HEK293 (cell line): ENCODE data around the gene UFC1.

Experiments used
- CTCF ChIA-PET: fragments of 350-600 bp; formaldehyde crosslinking; extraction: SDS; loops from one replicate; lab custom pipeline; 2021; ENCODE audit warnings: antibody characterized with exemption; lab: Yijun Ruan, JAX
- POLR2A ChIA-PET: fragments of 300-600 bp; formaldehyde crosslinking; extraction: SDS; loops from one replicate; lab custom pipeline; 2020; ENCODE audit warnings: antibody characterized with exemption, inconsistent platforms; lab: Yijun Ruan, JAX
- H3K27ac ChIP-seq: fragments of 200-500 bp; sonication (Bioruptor generic); 2 replicates; pipeline ENCODE4 v1.5.1; 2014; ENCODE audit warnings: low read depth, low read length, control low read depth, inconsistent platforms; ENCODE audit errors: extremely low read depth
- H3K36me3 ChIP-seq, 2 experiments: fragments of 200-500 bp in 1 of 2; sonication (Bioruptor generic) in 1 of 2; 1 replicate in 1 of 2; 2 replicates in 1 of 2; pipeline ENCODE4 v1.5.1; 2014 to 2017; ENCODE audit warnings: inconsistent platforms in 2 of 2, low read length in 2 of 2; ENCODE audit not compliant: control insufficient read depth in 2 of 2, insufficient read depth in 1 of 2
- H3K4me1 ChIP-seq: fragments of 200-500 bp; sonication (Bioruptor generic); 2 replicates; pipeline ENCODE4 v1.5.1; 2014; ENCODE audit warnings: mild to moderate bottlenecking, low read length, inconsistent platforms; ENCODE audit not compliant: control insufficient read depth, insufficient read depth
- H3K4me3 ChIP-seq: 2 replicates; pipeline ENCODE4 v1.5.1; 2011; ENCODE audit warnings: low read depth, mild to moderate bottlenecking, control low read depth, low read length, moderate library complexity
- H3K9me3 ChIP-seq: fragments of 200-500 bp; sonication (Bioruptor generic); 2 replicates; pipeline ENCODE4 v1.5.1; 2014; ENCODE audit warnings: low read depth, low read length, inconsistent platforms; ENCODE audit not compliant: control insufficient read depth, insufficient read depth
- BCL11A ChIP-seq: fragments of 450-650 bp; formaldehyde crosslinking; IDR thresholded peaks from 2 replicates; pipeline ENCODE4 v1.5.1; 2016; ENCODE audit warnings: low read depth, missing biosample characterization, missing genetic modification characterization
- HOXD13 ChIP-seq: sonication (generic); formaldehyde crosslinking; IDR thresholded peaks from 2 replicates; pipeline ENCODE4 v1.8.0; 2022; ENCODE audit warnings: missing genetic modification reagents, borderline replicate concordance
- IKZF3 ChIP-seq: fragments of 450-650 bp; IDR thresholded peaks from 2 replicates; pipeline ENCODE4 v1.5.0; 2018; ENCODE audit warnings: missing biosample characterization, mild to moderate bottlenecking, missing genetic modification characterization, moderate library complexity
- INSM2 ChIP-seq: fragments of 450-650 bp; formaldehyde crosslinking; IDR thresholded peaks from 2 replicates; pipeline ENCODE4 v1.5.1; 2016; ENCODE audit warnings: missing biosample characterization, missing genetic modification characterization
- KLF17 ChIP-seq: fragments of 450-650 bp; formaldehyde crosslinking; IDR thresholded peaks from 2 replicates; pipeline ENCODE4 v1.5.1; 2016; ENCODE audit warnings: missing biosample characterization, missing genetic modification characterization
- MYNN ChIP-seq: fragments of 450-650 bp; formaldehyde crosslinking; IDR thresholded peaks from 2 replicates; pipeline ENCODE4 v1.5.1; 2016; ENCODE audit warnings: missing biosample characterization, missing genetic modification characterization, borderline replicate concordance
- PBX3 ChIP-seq: sonication (generic); formaldehyde crosslinking; IDR thresholded peaks from 2 replicates; pipeline ENCODE4 v1.8.1; 2022; ENCODE audit warnings: mild to moderate bottlenecking, moderate library complexity, missing genetic modification reagents
- PRDM10 ChIP-seq: fragments of 450-650 bp; formaldehyde crosslinking; IDR thresholded peaks from 2 replicates; pipeline ENCODE4 v1.5.1; 2016; ENCODE audit warnings: missing biosample characterization, missing genetic modification characterization
- SALL2 ChIP-seq: fragments of 450-650 bp; formaldehyde crosslinking; IDR thresholded peaks from 2 replicates; pipeline ENCODE4 v1.5.0; 2017; ENCODE audit warnings: missing biosample characterization, mild to moderate bottlenecking, missing genetic modification characterization, borderline replicate concordance
- SCRT1 ChIP-seq: fragments of 450-650 bp; formaldehyde crosslinking; IDR thresholded peaks from 2 replicates; pipeline ENCODE4 v1.5.1; 2016; ENCODE audit warnings: missing biosample characterization, missing genetic modification characterization, borderline replicate concordance
- SCRT2 ChIP-seq: fragments of 450-650 bp; formaldehyde crosslinking; IDR thresholded peaks from 2 replicates; pipeline ENCODE4 v1.5.1; 2016; ENCODE audit warnings: missing biosample characterization, missing genetic modification characterization
- SETDB1 ChIP-seq: IDR thresholded peaks from one replicate; pipeline ENCODE4 v1.6.1; 2017; ENCODE audit warnings: mild to moderate bottlenecking, low read length, moderate library complexity, mixed read lengths; ENCODE audit not compliant: insufficient read length
- ZNF146 ChIP-seq: fragments of 450-650 bp; formaldehyde crosslinking; IDR thresholded peaks from 2 replicates; pipeline ENCODE4 v1.5.1; 2016; ENCODE audit warnings: missing biosample characterization, missing genetic modification characterization
- ZNF202 ChIP-seq: fragments of 450-650 bp; formaldehyde crosslinking; IDR thresholded peaks from 2 replicates; pipeline ENCODE4 v1.5.1; 2016; ENCODE audit warnings: missing biosample characterization, missing genetic modification characterization, borderline replicate concordance
- ZNF214 ChIP-seq: fragments of 450-650 bp; formaldehyde crosslinking; IDR thresholded peaks from 2 replicates; pipeline ENCODE4 v1.5.1; 2017; ENCODE audit warnings: missing biosample characterization, mild to moderate bottlenecking, missing genetic modification characterization, borderline replicate concordance
- ZNF302 ChIP-seq: fragments of 450-650 bp; formaldehyde crosslinking; IDR thresholded peaks from 2 replicates; pipeline ENCODE4 v1.5.1; 2016; ENCODE audit warnings: missing biosample characterization, missing genetic modification characterization, low read depth
- ZNF341 ChIP-seq: fragments of 450-650 bp; formaldehyde crosslinking; IDR thresholded peaks from 2 replicates; pipeline ENCODE4; 2016; ENCODE audit warnings: low read depth, missing biosample characterization, missing genetic modification characterization
- ZNF501 ChIP-seq: fragments of 450-650 bp; formaldehyde crosslinking; IDR thresholded peaks from 2 replicates; pipeline ENCODE4 v1.5.1; 2016; ENCODE audit warnings: missing biosample characterization, missing genetic modification characterization
- ZNF555 ChIP-seq: fragments of 450-650 bp; formaldehyde crosslinking; conservative IDR thresholded peaks from 2 replicates; pipeline ENCODE4 v1.5.1; 2017; ENCODE audit warnings: missing biosample characterization, mild to moderate bottlenecking, missing genetic modification characterization, inconsistent platforms
- ZNF571 ChIP-seq: fragments of 450-650 bp; formaldehyde crosslinking; IDR thresholded peaks from 2 replicates; pipeline ENCODE4 v1.5.0; 2017; ENCODE audit warnings: missing biosample characterization, missing genetic modification characterization
- ZNF677 ChIP-seq: fragments of 450-650 bp; IDR thresholded peaks from 2 replicates; pipeline ENCODE4 v1.5.0; 2018; ENCODE audit warnings: missing biosample characterization, mild to moderate bottlenecking, missing genetic modification characterization, moderate library complexity
- ZNF707 ChIP-seq: fragments of 450-650 bp; formaldehyde crosslinking; IDR thresholded peaks from 2 replicates; pipeline ENCODE4 v1.5.1; 2016; ENCODE audit warnings: missing biosample characterization, missing genetic modification characterization
- ZNF830 ChIP-seq: fragments of 450-650 bp; IDR thresholded peaks from 2 replicates; pipeline ENCODE4 v1.5.0; 2018; ENCODE audit warnings: missing biosample characterization, missing genetic modification characterization, low read depth, mild to moderate bottlenecking, moderate library complexity
- ZXDB ChIP-seq: fragments of 450-650 bp; formaldehyde crosslinking; IDR thresholded peaks from 2 replicates; pipeline ENCODE4 v1.5.1; 2016; ENCODE audit warnings: missing biosample characterization, missing genetic modification characterization

The UFC1 gene

GRCh38 chr1:161160671-161161145 is 6.9 kb downstream of the UFC1 start:
- no peak overlapping the region for H3K27ac ChIP-seq
- TF ChIP-seq KLF17 (tag by site-specific recombination) = no peak
- TF ChIP-seq PRDM10 = peak; percentile 96
- CTCF ChIA-PET = interaction anchor here (0.6 kb wide), 1 partner anchor 379 kb away, joined by 3 read pairs; no protein-coding TSS in a partner anchor
- peaks cover 5 to 74% of the 10 kb centered on the region in 2 experiments; a peak in 2 of 3 replicates for H3K36me3 ChIP-seq
- peaks cover 7% of the 10 kb centered on the region; the same call in 1 of the 2 replicates for H3K4me1 ChIP-seq
- POLR2A ChIA-PET = interaction anchor here (1.2 to 1.6 kb wide), 2 partner anchors 17 to 65 kb away, joined by 3 to 5 read pairs; partner anchors contain the start of genes B4GALT3 and TOMM40L
- H3K4me3 ChIP-seq = no peak overlapping the region
- H3K9me3 ChIP-seq = no peaks in the 10 kb centered on the region

GRCh38 chr1:161161652-161162051 is 7.9 kb downstream of the UFC1 start:
- no peaks in the 10 kb centered on the region for H3K9me3 ChIP-seq
- POLR2A ChIA-PET = interaction anchor here (0.5 to 1.6 kb wide), 6 partner anchors 10 to 159 kb away, joined by 3 to 6 read pairs (median 4); partner anchors contain the start of genes B4GALT3 and TOMM40L

GRCh38 chr1:161162052-161162451 is 8.3 kb downstream of the UFC1 start:
- H3K9me3 ChIP-seq = no peaks in the 10 kb centered on the region
- H3K27ac ChIP-seq = no peak overlapping the region
- peaks cover 5 to 67% of the 10 kb centered on the region in 2 experiments; a peak in 2 of 3 replicates for H3K36me3 ChIP-seq
- no peak overlapping the region for H3K4me3 ChIP-seq
- ChIA-PET POLR2A (interaction anchor here (0.5 to 1.6 kb wide), 7 partner anchors 9 to 158 kb away, joined by 3 to 5 read pairs (median 3); partner anchors contain the start of genes B4GALT3 and TOMM40L), CTCF (interaction anchor here (1.0 to 1.6 kb wide), 2 partner anchors 19 to 31 kb away, joined by 3 to 5 read pairs; no protein-coding TSS in a partner anchor)
- H3K4me1 ChIP-seq = peaks cover 7% of the 10 kb centered on the region; the same call in 1 of the 2 replicates
- TF ChIP-seq ZNF146 (tag by site-specific recombination) (no peak), INSM2 (tag by site-specific recombination) (no peak), KLF17 (tag by site-specific recombination) (no peak), ZNF571 (tag by site-specific recombination) (no peak), HOXD13 (no peak), ZNF202 (tag by site-specific recombination) (no peak), ZXDB (tag by site-specific recombination) (no peak), ZNF830 (tag by site-specific recombination) (no peak), BCL11A (tag by site-specific recombination) (no peak), SETDB1 (no peak), ZNF214 (tag by site-specific recombination) (no peak)

More at GRCh38 chr1:161161652-161162051, 7.9 kb downstream of the UFC1 start:
- no peak overlapping the region for H3K4me3 ChIP-seq
- peaks cover 7% of the 10 kb centered on the region; the same call in 1 of the 2 replicates for H3K4me1 ChIP-seq
- H3K27ac ChIP-seq = no peak overlapping the region
- no peak for TF ChIP-seq ZNF707 (tag by site-specific recombination)
- TF ChIP-seq PBX3 (CRISPR knock-in tag) = no peak
- TF ChIP-seq IKZF3 (tag by site-specific recombination) = no peak
- no peak for TF ChIP-seq SALL2 (tag by site-specific recombination)
- peak; percentile 96 for TF ChIP-seq SCRT2 (tag by site-specific recombination)
- no peak for TF ChIP-seq ZNF555 (tag by site-specific recombination)
- no peak for TF ChIP-seq ZNF341 (tag by site-specific recombination)
- no peak for TF ChIP-seq ZNF302 (tag by site-specific recombination)
- TF ChIP-seq SCRT1 (tag by site-specific recombination) = peak; percentile 85
- no peak for TF ChIP-seq ZNF677 (tag by site-specific recombination)
- TF ChIP-seq MYNN (tag by site-specific recombination) = no peak
- no peak for TF ChIP-seq ZNF501
- peaks cover 5 to 71% of the 10 kb centered on the region in 2 experiments; a peak in 2 of 3 replicates for H3K36me3 ChIP-seq
- CTCF ChIA-PET = interaction anchor here (1.6 kb wide), 1 partner anchor 31 kb away, joined by 5 read pairs; no protein-coding TSS in a partner anchor
